NB4 (cell line): ENCODE measurements around the gene MEGF6.

Experiments used
- CTCF ChIP-seq: IDR thresholded peaks from one replicate; pipeline ENCODE4 v1.5.1; 2012; ENCODE audit warnings: low read depth, low read length
- MAX ChIP-seq: IDR thresholded peaks from 2 replicates; pipeline ENCODE4 v1.6.1; 2011; ENCODE audit warnings: low read depth, low read length
- MYC ChIP-seq: IDR thresholded peaks from 2 replicates; pipeline ENCODE4 v1.6.1; 2011; ENCODE audit warnings: low read depth, low read length
- POLR2A ChIP-seq: IDR thresholded peaks from 2 replicates; pipeline ENCODE4 v1.6.1; 2011; ENCODE audit warnings: mild to moderate bottlenecking; ENCODE audit not compliant: insufficient read length; ENCODE audit errors: extremely low read depth

GRCh38 chr1:3627515-3628253, 16.4 kb upstream of the MEGF6 start:
- TF ChIP-seq POLR2A (no peak), CTCF (no peak), MAX (no peak), MYC (no peak)
